HEK293 (cell line): ENCODE data around the gene KCNK3.

ENCODE experiments used
- CTCF ChIA-PET: fragments of 350-600 bp; formaldehyde crosslinking; extraction: SDS; loops from one replicate; lab custom pipeline; 2021; ENCODE audit warnings: antibody characterized with exemption; lab: Yijun Ruan, JAX
- POLR2A ChIA-PET: fragments of 300-600 bp; formaldehyde crosslinking; extraction: SDS; loops from one replicate; lab custom pipeline; 2020; ENCODE audit warnings: antibody characterized with exemption, inconsistent platforms; lab: Yijun Ruan, JAX
- H3K27ac ChIP-seq: fragments of 200-500 bp; sonication (Bioruptor generic); 2 replicates; pipeline ENCODE4 v1.5.1; 2014; ENCODE audit warnings: low read depth, low read length, control low read depth, inconsistent platforms; ENCODE audit errors: extremely low read depth
- H3K36me3 ChIP-seq, 2 experiments: fragments of 200-500 bp in 1 of 2; sonication (Bioruptor generic) in 1 of 2; 1 replicate in 1 of 2; 2 replicates in 1 of 2; pipeline ENCODE4 v1.5.1; 2014 to 2017; ENCODE audit warnings: inconsistent platforms in 2 of 2, low read length in 2 of 2; ENCODE audit not compliant: control insufficient read depth in 2 of 2, insufficient read depth in 1 of 2
- H3K4me1 ChIP-seq: fragments of 200-500 bp; sonication (Bioruptor generic); 2 replicates; pipeline ENCODE4 v1.5.1; 2014; ENCODE audit warnings: mild to moderate bottlenecking, low read length, inconsistent platforms; ENCODE audit not compliant: control insufficient read depth, insufficient read depth
- H3K4me3 ChIP-seq: 2 replicates; pipeline ENCODE4 v1.5.1; 2011; ENCODE audit warnings: low read depth, mild to moderate bottlenecking, control low read depth, low read length, moderate library complexity
- H3K9me3 ChIP-seq: fragments of 200-500 bp; sonication (Bioruptor generic); 2 replicates; pipeline ENCODE4 v1.5.1; 2014; ENCODE audit warnings: low read depth, low read length, inconsistent platforms; ENCODE audit not compliant: control insufficient read depth, insufficient read depth
- EGR2 ChIP-seq: fragments of 450-650 bp; formaldehyde crosslinking; IDR thresholded peaks from 2 replicates; pipeline ENCODE4 v1.5.1; 2016; ENCODE audit warnings: low read depth, missing biosample characterization, missing genetic modification characterization
- FEZF1 ChIP-seq: fragments of 450-650 bp; formaldehyde crosslinking; IDR thresholded peaks from 2 replicates; pipeline ENCODE4 v1.5.1; 2016; ENCODE audit warnings: missing biosample characterization, missing genetic modification characterization
- GLIS1 ChIP-seq: fragments of 450-650 bp; formaldehyde crosslinking; IDR thresholded peaks from 2 replicates; pipeline ENCODE4 v1.5.1; 2016; ENCODE audit warnings: missing biosample characterization, missing genetic modification characterization
- SCRT2 ChIP-seq: fragments of 450-650 bp; formaldehyde crosslinking; IDR thresholded peaks from 2 replicates; pipeline ENCODE4 v1.5.1; 2016; ENCODE audit warnings: missing biosample characterization, missing genetic modification characterization
- SP2 ChIP-seq: fragments of 450-650 bp; formaldehyde crosslinking; IDR thresholded peaks from 2 replicates; pipeline ENCODE4 v1.5.1; 2016; ENCODE audit warnings: missing biosample characterization, missing genetic modification characterization
- TCF7L2 ChIP-seq: IDR thresholded peaks from 2 replicates; pipeline ENCODE4 v1.6.1; 2011; ENCODE audit warnings: low read depth, mild to moderate bottlenecking, inconsistent platforms, low read length, moderate library complexity, borderline replicate concordance
- TRIM28 ChIP-seq: IDR thresholded peaks from 2 replicates; pipeline ENCODE4 v1.6.1; 2011; ENCODE audit warnings: low read length, control low read depth, borderline replicate concordance
- WT1 ChIP-seq: fragments of 450-650 bp; formaldehyde crosslinking; IDR thresholded peaks from 2 replicates; pipeline ENCODE4 v1.5.1; 2016; ENCODE audit warnings: missing biosample characterization, missing genetic modification characterization
- ZFHX2 ChIP-seq: fragments of 450-650 bp; formaldehyde crosslinking; conservative IDR thresholded peaks from 2 replicates; pipeline ENCODE4 v1.5.1; 2016; ENCODE audit warnings: missing biosample characterization, missing genetic modification characterization
- ZFP37 ChIP-seq: fragments of 450-650 bp; formaldehyde crosslinking; IDR thresholded peaks from 2 replicates; pipeline ENCODE4 v1.5.1; 2016; ENCODE audit warnings: missing biosample characterization, missing genetic modification characterization
- ZNF23 ChIP-seq: fragments of 450-650 bp; formaldehyde crosslinking; IDR thresholded peaks from 2 replicates; pipeline ENCODE4 v1.5.1; 2016; ENCODE audit warnings: missing biosample characterization, missing genetic modification characterization, borderline replicate concordance
- ZNF292 ChIP-seq: fragments of 450-650 bp; formaldehyde crosslinking; IDR thresholded peaks from 2 replicates; pipeline ENCODE4 v1.5.1; 2016; ENCODE audit warnings: low read depth, missing biosample characterization, missing genetic modification characterization, borderline replicate concordance
- ZNF341 ChIP-seq: fragments of 450-650 bp; formaldehyde crosslinking; IDR thresholded peaks from 2 replicates; pipeline ENCODE4; 2016; ENCODE audit warnings: low read depth, missing biosample characterization, missing genetic modification characterization
- ZNF350 ChIP-seq: fragments of 450-650 bp; formaldehyde crosslinking; IDR thresholded peaks from 2 replicates; pipeline ENCODE4 v1.5.0; 2017; ENCODE audit warnings: missing biosample characterization, mild to moderate bottlenecking, missing genetic modification characterization
- ZNF529 ChIP-seq: fragments of 450-650 bp; formaldehyde crosslinking; IDR thresholded peaks from 2 replicates; pipeline ENCODE4 v1.5.1; 2017; ENCODE audit warnings: missing genetic modification characterization, missing biosample characterization; ENCODE audit not compliant: insufficient replicate concordance
- ZNF626 ChIP-seq: fragments of 450-650 bp; sonication (Bioruptor Pico); formaldehyde crosslinking; IDR thresholded peaks from 2 replicates; pipeline ENCODE4 v1.5.1; 2018; ENCODE audit warnings: missing biosample characterization, missing genetic modification characterization, inconsistent platforms
- ZNF707 ChIP-seq: fragments of 450-650 bp; formaldehyde crosslinking; IDR thresholded peaks from 2 replicates; pipeline ENCODE4 v1.5.1; 2016; ENCODE audit warnings: missing biosample characterization, missing genetic modification characterization
- ZNF747 ChIP-seq: fragments of 450-650 bp; formaldehyde crosslinking; IDR thresholded peaks from 2 replicates; pipeline ENCODE4 v1.5.1; 2016; ENCODE audit warnings: missing biosample characterization, missing genetic modification characterization
- TF ChIP-seq, protein P1 (sequence below): fragments of 450-650 bp; formaldehyde crosslinking; IDR thresholded peaks from 2 replicates; pipeline ENCODE4 v1.5.1; 2017; ENCODE audit warnings: missing biosample characterization, mild to moderate bottlenecking, missing genetic modification characterization, moderate library complexity
- TF ChIP-seq, protein P2 (sequence below): fragments of 450-650 bp; formaldehyde crosslinking; IDR thresholded peaks from 2 replicates; pipeline ENCODE4 v1.5.1; 2016; ENCODE audit warnings: missing biosample characterization, missing genetic modification characterization
- TF ChIP-seq, protein P3 (sequence below): fragments of 450-650 bp; formaldehyde crosslinking; IDR thresholded peaks from 2 replicates; pipeline ENCODE4 v1.5.1; 2017; ENCODE audit warnings: missing biosample characterization, missing genetic modification characterization
- TF ChIP-seq, protein P4 (sequence below): fragments of 450-650 bp; formaldehyde crosslinking; IDR thresholded peaks from 2 replicates; pipeline ENCODE4 v1.5.1; 2016; ENCODE audit warnings: missing biosample characterization, missing genetic modification characterization, borderline replicate concordance

KCNK3 gene

DNA sequence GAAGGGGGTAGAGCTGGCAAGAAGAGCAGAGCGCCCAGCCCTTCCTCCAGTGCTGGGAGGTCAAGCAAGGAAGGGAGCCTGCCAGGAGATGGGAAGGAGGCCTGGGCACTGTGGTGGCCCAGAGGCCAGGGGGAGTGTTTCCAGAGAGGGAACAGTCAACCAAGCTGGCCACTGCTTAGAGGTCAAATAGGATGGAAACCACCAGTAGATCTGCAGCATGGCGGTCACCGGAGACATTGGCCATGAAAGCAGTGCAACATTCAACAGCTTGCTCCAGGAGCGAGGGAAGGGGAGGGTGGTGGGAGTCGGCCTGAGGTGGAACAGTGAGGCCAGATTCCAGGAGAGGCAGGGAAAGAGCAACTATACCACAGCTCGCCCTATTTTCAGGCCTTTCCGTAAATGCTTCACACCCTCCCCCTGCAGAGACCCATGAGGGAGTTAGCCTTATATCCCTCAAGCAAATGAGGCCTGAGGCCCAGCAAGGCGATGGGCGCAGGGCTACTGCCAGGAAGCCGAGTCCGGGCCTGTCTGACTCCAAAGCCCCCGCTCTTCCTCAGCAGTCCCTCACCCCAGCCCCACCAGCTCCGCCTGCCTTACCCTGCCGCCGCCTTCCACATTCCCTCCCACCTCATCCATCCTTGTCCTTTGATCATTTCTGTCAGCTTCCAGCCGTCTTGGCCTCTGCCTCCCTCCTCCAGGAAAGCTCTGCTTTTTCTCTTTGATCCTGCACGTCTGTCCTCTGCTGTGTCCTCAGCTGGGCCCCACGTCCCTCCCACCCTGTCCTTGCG lies 17.0 kb downstream of the KCNK3 start:
- Histone ChIP-seq H3K9me3 (no peaks in the 10 kb centered on the region), H3K4me1 (no peaks in the 10 kb centered on the region), H3K4me3 (no peak overlapping the region), H3K36me3 (no peaks in the 10 kb centered on the region), H3K27ac (no peak overlapping the region)
- POLR2A ChIA-PET = no interaction called here
- TF ChIP-seq ZNF350 (tag by site-specific recombination) (no peak), ZNF292 (tag by site-specific recombination) (no peak), ZFHX2 (tag by site-specific recombination) (peak; percentile 20; the same call in 1 of the 2 replicates), ZFP37 (tag by site-specific recombination) (no peak), SCRT2 (tag by site-specific recombination) (0 out of 2 replicates have a peak, but pooled peaks have one; percentile 11), GLIS1 (tag by site-specific recombination) (no peak), EGR2 (peak; percentile 61), SP2 (no peak)
- CTCF ChIA-PET = interaction anchor here (0.6 to 1.6 kb wide), 2 partner anchors 103 to 599 kb away, joined by 3 to 4 read pairs; no protein-coding TSS in a partner anchor

DNA sequence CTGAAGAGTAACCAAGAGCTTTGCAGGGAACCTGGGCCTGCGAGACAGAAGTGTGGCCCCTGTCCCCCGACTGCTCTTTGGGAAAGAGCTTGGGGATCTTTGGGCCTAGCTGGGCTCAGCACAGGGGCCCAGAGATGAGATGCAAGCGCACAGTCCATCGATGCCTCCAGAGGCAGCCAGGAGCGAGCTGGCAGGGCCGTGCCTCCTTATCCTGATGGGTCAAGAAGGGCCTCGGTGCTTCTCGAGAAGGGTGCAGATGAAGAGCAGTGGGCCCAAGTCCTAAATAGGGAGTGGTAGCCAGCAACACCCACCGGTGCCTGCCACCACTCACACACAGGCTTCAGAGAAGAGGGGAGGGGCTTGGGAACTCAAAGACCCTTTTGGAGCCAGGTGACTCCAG lies 17.6 kb downstream of the KCNK3 start:
- no peaks in the 10 kb centered on the region for H3K9me3 ChIP-seq
- no peaks in the 10 kb centered on the region for H3K36me3 ChIP-seq
- POLR2A ChIA-PET = no interaction called here
- no peak overlapping the region for H3K4me3 ChIP-seq
- no peak overlapping the region for H3K27ac ChIP-seq
- TF ChIP-seq FEZF1 (tag by site-specific recombination) (no peak), TRIM28 (no peak), ZNF23 (no peak), ZNF529 (tag by site-specific recombination) (no peak), ZNF626 (no peak), ZNF341 (tag by site-specific recombination) (no peak), TCF7L2 (no peak), WT1 (tag by site-specific recombination) (no peak), ZNF707 (tag by site-specific recombination) (no peak), ZNF747 (tag by site-specific recombination) (no peak), GLIS1 (tag by site-specific recombination) (no peak)
- TF ChIP-seq, protein P1, sequence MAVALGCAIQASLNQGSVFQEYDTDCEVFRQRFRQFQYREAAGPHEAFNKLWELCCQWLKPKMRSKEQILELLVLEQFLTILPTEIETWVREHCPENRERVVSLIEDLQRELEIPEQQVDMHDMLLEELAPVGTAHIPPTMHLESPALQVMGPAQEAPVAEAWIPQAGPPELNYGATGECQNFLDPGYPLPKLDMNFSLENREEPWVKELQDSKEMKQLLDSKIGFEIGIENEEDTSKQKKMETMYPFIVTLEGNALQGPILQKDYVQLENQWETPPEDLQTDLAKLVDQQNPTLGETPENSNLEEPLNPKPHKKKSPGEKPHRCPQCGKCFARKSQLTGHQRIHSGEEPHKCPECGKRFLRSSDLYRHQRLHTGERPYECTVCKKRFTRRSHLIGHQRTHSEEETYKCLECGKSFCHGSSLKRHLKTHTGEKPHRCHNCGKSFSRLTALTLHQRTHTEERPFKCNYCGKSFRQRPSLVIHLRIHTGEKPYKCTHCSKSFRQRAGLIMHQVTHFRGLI = no peak
- TF ChIP-seq, protein P2, sequence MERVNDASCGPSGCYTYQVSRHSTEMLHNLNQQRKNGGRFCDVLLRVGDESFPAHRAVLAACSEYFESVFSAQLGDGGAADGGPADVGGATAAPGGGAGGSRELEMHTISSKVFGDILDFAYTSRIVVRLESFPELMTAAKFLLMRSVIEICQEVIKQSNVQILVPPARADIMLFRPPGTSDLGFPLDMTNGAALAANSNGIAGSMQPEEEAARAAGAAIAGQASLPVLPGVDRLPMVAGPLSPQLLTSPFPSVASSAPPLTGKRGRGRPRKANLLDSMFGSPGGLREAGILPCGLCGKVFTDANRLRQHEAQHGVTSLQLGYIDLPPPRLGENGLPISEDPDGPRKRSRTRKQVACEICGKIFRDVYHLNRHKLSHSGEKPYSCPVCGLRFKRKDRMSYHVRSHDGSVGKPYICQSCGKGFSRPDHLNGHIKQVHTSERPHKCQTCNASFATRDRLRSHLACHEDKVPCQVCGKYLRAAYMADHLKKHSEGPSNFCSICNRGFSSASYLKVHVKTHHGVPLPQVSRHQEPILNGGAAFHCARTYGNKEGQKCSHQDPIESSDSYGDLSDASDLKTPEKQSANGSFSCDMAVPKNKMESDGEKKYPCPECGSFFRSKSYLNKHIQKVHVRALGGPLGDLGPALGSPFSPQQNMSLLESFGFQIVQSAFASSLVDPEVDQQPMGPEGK (tag by site-specific recombination) = no peak
- TF ChIP-seq, protein P3, sequence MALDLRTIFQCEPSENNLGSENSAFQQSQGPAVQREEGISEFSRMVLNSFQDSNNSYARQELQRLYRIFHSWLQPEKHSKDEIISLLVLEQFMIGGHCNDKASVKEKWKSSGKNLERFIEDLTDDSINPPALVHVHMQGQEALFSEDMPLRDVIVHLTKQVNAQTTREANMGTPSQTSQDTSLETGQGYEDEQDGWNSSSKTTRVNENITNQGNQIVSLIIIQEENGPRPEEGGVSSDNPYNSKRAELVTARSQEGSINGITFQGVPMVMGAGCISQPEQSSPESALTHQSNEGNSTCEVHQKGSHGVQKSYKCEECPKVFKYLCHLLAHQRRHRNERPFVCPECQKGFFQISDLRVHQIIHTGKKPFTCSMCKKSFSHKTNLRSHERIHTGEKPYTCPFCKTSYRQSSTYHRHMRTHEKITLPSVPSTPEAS (tag by site-specific recombination) = no peak
- TF ChIP-seq, protein P4, sequence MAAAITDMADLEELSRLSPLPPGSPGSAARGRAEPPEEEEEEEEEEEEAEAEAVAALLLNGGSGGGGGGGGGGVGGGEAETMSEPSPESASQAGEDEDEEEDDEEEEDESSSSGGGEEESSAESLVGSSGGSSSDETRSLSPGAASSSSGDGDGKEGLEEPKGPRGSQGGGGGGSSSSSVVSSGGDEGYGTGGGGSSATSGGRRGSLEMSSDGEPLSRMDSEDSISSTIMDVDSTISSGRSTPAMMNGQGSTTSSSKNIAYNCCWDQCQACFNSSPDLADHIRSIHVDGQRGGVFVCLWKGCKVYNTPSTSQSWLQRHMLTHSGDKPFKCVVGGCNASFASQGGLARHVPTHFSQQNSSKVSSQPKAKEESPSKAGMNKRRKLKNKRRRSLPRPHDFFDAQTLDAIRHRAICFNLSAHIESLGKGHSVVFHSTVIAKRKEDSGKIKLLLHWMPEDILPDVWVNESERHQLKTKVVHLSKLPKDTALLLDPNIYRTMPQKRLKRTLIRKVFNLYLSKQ (tag by site-specific recombination) = no peak
- CTCF ChIA-PET = no interaction called here
- no peaks in the 10 kb centered on the region for H3K4me1 ChIP-seq
